GM10248 (cell line): ENCODE data around the gene CLEC18C.
"Not testable (repeated sequence)": the region's sequence is repeated elsewhere in the genome, so short reads cannot be mapped to it uniquely, and the experiment has no call there.

Source experiments
- CTCF ChIA-PET: fragments of 300-600 bp; sonication (Branson Sonifier 250); formaldehyde crosslinking; extraction: SDS; loops from one replicate; lab custom pipeline; 2021; ENCODE audit warnings: antibody characterized with exemption; lab: Yijun Ruan, JAX
- POLR2A ChIA-PET: fragments of 350-650 bp; sonication (Branson Sonifier 250); formaldehyde crosslinking; extraction: SDS; loops from one replicate; lab custom pipeline; 2020; ENCODE audit warnings: antibody characterized with exemption; lab: Yijun Ruan, JAX
- DNase-seq: peaks from one replicate; pipeline ENCODE4 v3.0.0; 2012; ENCODE audit errors: extremely low spot score
- TF ChIP-seq, protein P1 (sequence below): IDR thresholded peaks from 2 replicates; pipeline ENCODE4 v1.5.1; 2012; ENCODE audit warnings: mild to moderate bottlenecking, low read depth; ENCODE audit errors: extremely low read depth, missing control alignments, control extremely low read depth

Gene CLEC18C

GRCh38 chr16:70151941-70152509 is 21.6 kb upstream of the CLEC18C start:
- POLR2A ChIA-PET: no interaction called here
- TF ChIP-seq, protein P1, sequence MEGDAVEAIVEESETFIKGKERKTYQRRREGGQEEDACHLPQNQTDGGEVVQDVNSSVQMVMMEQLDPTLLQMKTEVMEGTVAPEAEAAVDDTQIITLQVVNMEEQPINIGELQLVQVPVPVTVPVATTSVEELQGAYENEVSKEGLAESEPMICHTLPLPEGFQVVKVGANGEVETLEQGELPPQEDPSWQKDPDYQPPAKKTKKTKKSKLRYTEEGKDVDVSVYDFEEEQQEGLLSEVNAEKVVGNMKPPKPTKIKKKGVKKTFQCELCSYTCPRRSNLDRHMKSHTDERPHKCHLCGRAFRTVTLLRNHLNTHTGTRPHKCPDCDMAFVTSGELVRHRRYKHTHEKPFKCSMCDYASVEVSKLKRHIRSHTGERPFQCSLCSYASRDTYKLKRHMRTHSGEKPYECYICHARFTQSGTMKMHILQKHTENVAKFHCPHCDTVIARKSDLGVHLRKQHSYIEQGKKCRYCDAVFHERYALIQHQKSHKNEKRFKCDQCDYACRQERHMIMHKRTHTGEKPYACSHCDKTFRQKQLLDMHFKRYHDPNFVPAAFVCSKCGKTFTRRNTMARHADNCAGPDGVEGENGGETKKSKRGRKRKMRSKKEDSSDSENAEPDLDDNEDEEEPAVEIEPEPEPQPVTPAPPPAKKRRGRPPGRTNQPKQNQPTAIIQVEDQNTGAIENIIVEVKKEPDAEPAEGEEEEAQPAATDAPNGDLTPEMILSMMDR: no peak
- CTCF ChIA-PET: interaction anchor here (1.1 to 2.7 kb wide), 6 partner anchors 10 to 501 kb away, joined by 4 to 13 read pairs (median 5); no protein-coding TSS in a partner anchor
- peak; percentile 15 for DNase-seq

GRCh38 chr16:70152578-70153302 is 20.8 kb upstream of the CLEC18C start:
- TF ChIP-seq, protein P1: no peak

DNA sequence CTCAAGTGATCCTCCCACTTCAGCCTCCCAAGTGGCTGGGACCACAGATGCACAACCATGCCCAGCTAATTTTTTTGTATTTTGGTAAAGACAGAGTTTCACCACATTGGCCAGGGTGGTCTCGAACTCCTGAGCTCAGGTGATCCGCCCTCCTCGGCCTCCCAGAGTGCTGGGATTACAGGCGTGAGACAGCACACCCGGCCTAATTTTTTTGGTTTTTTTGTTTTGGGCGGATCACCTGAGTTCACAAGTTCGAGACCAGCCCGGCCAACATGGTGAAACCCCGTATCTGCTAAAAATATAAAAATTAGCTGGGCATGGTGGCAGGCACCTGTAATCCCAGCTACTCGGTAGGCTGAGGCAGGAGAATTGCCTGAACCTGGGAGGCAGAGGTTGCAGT is 18.9 kb upstream of the CLEC18C start:
- DNase-seq, POLR2A ChIA-PET: not testable (repeated sequence)
- CTCF ChIA-PET: interaction anchor here (1.0 to 1.1 kb wide), 2 partner anchors 9 to 498 kb away, joined by 3 read pairs; no protein-coding TSS in a partner anchor

More at GRCh38 chr16:70152578-70153302, 20.8 kb upstream of the CLEC18C start:
- ChIA-PET POLR2A (no interaction called here), CTCF (interaction anchor here (1.1 to 2.7 kb wide), 5 partner anchors 10 to 500 kb away, joined by 4 to 13 read pairs (median 4); no protein-coding TSS in a partner anchor)
- peak; percentile 16 for DNase-seq

GRCh38 chr16:70156207-70156978 is 17.2 kb upstream of the CLEC18C start:
- CTCF ChIA-PET: interaction anchor here (0.9 to 1.2 kb wide), 3 partner anchors 8 to 497 kb away, joined by 3 to 4 read pairs (median 3); no protein-coding TSS in a partner anchor
- POLR2A ChIA-PET: no interaction called here
- TF ChIP-seq, protein P1: no peak
- peak; percentile 18 for DNase-seq

GRCh38 chr16:70157105-70157476 is 16.5 kb upstream of the CLEC18C start:
- ChIA-PET CTCF (interaction anchor here (0.9 to 1.0 kb wide), 2 partner anchors 8 to 496 kb away, joined by 3 to 4 read pairs; no protein-coding TSS in a partner anchor), POLR2A (no interaction called here)
- DNase-seq: peak; percentile 14
- TF ChIP-seq, protein P1: no peak

DNA sequence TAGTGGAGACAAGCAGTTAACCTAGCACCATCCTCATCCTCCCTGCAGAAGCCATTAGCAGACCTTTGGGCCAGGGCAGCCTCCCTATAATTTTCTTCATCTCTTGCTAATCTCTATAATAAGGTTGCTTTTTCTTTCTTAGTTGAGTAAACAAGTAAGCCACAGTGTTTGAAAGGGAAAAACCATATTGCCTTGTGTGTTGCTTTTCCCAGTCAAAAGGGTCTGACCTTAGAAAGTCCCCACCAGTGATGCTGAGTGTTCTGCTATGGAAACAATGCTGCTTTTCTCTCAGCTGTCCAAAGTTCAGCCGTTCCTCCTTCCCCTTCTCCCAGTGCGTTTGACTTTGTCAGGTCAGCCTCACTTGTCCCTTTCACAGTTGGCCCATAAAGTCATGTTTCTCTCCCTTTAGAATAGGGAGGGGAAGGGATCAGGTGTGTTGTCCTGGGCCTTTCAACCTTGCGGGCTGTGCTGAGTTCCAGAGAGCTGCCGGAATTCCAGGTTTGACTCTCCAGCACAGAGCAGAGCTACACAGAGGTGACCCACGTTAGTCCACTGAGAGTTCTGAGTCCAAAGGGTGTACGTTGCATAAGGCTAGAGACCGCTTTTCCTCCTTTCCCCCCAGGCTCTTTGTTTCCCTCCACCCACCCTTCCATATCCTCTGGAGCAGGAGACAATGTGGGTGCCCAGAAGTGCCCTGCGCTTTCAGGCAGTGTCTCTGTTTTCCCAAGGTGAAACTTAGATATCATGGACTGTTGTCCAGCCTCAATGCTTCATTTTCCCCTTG is 15.9 kb upstream of the CLEC18C start:
- TF ChIP-seq, protein P1: no peak
- ChIA-PET CTCF (interaction anchor here (0.9 to 1.0 kb wide), 2 partner anchors 7 to 495 kb away, joined by 3 to 4 read pairs; no protein-coding TSS in a partner anchor), POLR2A (no interaction called here)
- peak; percentile 26 for DNase-seq
